RPMI8226 (cell line): ENCODE measurements around the gene SNUPN.
"Not testable (repeated sequence)": the region's sequence is repeated elsewhere in the genome, so short reads cannot be mapped to it uniquely, and the experiment has no call there.

ENCODE experiments used
- DNase-seq: peaks from one replicate; pipeline ENCODE4 v3.0.0-alpha.2; 2015

Gene SNUPN

GRCh38 chr15:75631935-75632334 is 6.4 kb upstream of the SNUPN start:
- no peak for DNase-seq

- no peak for DNase-seq
These were observed 3.0 kb downstream of the SNUPN start for GRCh38 chr15:75622505-75622904.

- DNase-seq, result no peak
These were observed 4.6 kb downstream of the SNUPN start for GRCh38 chr15:75620841-75621391.

- no peak for DNase-seq
These were observed 5.3 kb downstream of the SNUPN start for GRCh38 chr15:75620058-75620820.

GRCh38 chr15:75616766-75617165 is 8.8 kb downstream of the SNUPN start:
- DNase-seq, result no peak

- DNase-seq, result no peak
These were observed 18.5 kb downstream of the SNUPN start for GRCh38 chr15:75606711-75607699.

GRCh38 chr15:75606026-75606425 is 19.5 kb downstream of the SNUPN start:
- DNase-seq, result no peak

GRCh38 chr15:75599401-75599800 is 26.1 kb downstream of the SNUPN start:
- no peak for DNase-seq

GRCh38 chr15:75598361-75598760 is 27.2 kb downstream of the SNUPN start:
- DNase-seq, result no peak

GRCh38 chr15:75597667-75598341 is 27.7 kb downstream of the SNUPN start:
- DNase-seq, result peak; percentile 35

GRCh38 chr15:75596703-75597345 is 28.7 kb downstream of the SNUPN start:
- DNase-seq, result no peak

- DNase-seq, result no peak
These were observed 31.2 kb downstream of the SNUPN start for GRCh38 chr15:75594276-75594675.

GRCh38 chr15:75591655-75592364 is 33.7 kb downstream of the SNUPN start:
- no peak for DNase-seq

GRCh38 chr15:75590239-75590638 is 35.3 kb downstream of the SNUPN start:
- DNase-seq, result no peak

- no peak for DNase-seq
These were observed 36.5 kb downstream of the SNUPN start for GRCh38 chr15:75589071-75589470.

- not testable (repeated sequence) for DNase-seq
These were observed 39.1 kb downstream of the SNUPN start for GRCh38 chr15:75586422-75586821.

- DNase-seq, result no peak
These were observed 41.4 kb downstream of the SNUPN start for GRCh38 chr15:75584121-75584520.

- no peak for DNase-seq
These were observed 41.8 kb downstream of the SNUPN start for GRCh38 chr15:75583701-75584100.

GRCh38 chr15:75582943-75583342 is 42.6 kb downstream of the SNUPN start:
- not testable (repeated sequence) for DNase-seq

GRCh38 chr15:75578948-75579920 is 46.3 kb downstream of the SNUPN start, which contains the start of gene PTPN9:
Gene PTPN9 (minus strand): TSS chr15:75579315. CDS start chr15:75578776, 539 bp downstream.
- peak; percentile 91 for DNase-seq
